ENCODE measurements around the gene SOX5. TPM values are rescaled to one million over a fixed set of nuclear protein-coding genes. Genes with fewer than 3 reads are reported as not detected.

Gene SOX5
- total and polyA plus RNA-seq, 9 donors, result 1.6 to 7.3 (median 2.5) TPM

DNA sequence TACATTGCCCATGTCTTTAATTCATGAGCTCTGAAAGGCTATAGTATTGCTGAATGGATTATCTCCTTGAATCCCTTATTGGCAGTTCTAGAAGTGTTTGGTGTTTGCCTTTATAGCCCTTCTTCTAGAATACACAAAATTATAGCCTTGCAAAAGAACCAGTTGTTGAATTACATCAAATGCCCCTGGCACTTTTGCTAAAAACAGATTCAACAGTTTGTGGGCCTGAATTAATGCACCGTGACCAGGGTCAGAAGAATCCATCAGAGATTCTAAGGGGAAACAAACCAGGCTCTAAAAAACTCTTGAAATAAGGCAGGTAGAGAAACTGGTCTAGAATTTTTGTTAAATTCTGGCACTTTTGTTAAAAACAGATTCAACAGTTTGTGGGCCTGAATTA, 197.8 kb downstream of the SOX5 start:
- Histone ChIP-seq H3K27ac (ENCODE audit: low read length) (no peak overlapping the region), H3K9me3 (replicated peaks; ENCODE audit: control insufficient read depth, low read depth, low read length) (no peaks in the 10 kb centered on the region), H3K36me3 (ENCODE audit: control insufficient read depth, insufficient read depth, low read length) (no peaks in the 10 kb centered on the region), H3K27me3 (ENCODE audit: control insufficient read depth, insufficient read depth, low read length) (no peaks in the 10 kb centered on the region), H3K4me1 (ENCODE audit: control insufficient read depth, insufficient read depth, low read length) (no peaks in the 10 kb centered on the region), H3K4me3 (ENCODE audit: low read length) (no peak overlapping the region)
- WGBS (ENCODE audit: insufficient coverage), result 78% methylated on average over 1 of the region's 1 CpG
- DNase-seq, result peak; percentile 32

DNA sequence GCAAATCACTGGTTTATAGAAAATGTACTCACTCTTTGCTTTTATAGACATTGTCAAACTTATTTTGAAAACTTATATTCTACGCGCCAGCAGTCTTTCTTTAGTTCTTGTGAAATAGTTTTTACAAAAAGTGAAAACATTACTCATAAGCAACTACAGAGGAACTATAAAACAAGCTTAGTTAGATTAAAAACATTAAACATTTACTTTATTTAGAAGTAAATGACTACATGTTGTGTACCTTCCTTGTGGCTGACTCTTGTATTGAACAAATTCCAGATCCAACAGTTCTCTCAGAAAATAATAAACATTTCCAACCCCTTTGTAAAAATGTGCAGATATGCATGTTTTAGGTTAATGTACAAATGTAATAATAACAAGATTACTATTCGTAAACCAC, 198.5 kb downstream of the SOX5 start:
- no peak for DNase-seq
- Histone ChIP-seq H3K27ac (ENCODE audit: low read length) (no peak overlapping the region), H3K36me3 (ENCODE audit: control insufficient read depth, insufficient read depth, low read length) (no peaks in the 10 kb centered on the region), H3K27me3 (ENCODE audit: control insufficient read depth, insufficient read depth, low read length) (no peaks in the 10 kb centered on the region), H3K9me3 (replicated peaks; ENCODE audit: control insufficient read depth, low read depth, low read length) (no peaks in the 10 kb centered on the region), H3K4me1 (ENCODE audit: control insufficient read depth, insufficient read depth, low read length) (no peaks in the 10 kb centered on the region), H3K4me3 (ENCODE audit: low read length) (no peak overlapping the region)
- WGBS (ENCODE audit: insufficient coverage), result no CpG with 5 or more reads among the region's 3 CpGs

DNA sequence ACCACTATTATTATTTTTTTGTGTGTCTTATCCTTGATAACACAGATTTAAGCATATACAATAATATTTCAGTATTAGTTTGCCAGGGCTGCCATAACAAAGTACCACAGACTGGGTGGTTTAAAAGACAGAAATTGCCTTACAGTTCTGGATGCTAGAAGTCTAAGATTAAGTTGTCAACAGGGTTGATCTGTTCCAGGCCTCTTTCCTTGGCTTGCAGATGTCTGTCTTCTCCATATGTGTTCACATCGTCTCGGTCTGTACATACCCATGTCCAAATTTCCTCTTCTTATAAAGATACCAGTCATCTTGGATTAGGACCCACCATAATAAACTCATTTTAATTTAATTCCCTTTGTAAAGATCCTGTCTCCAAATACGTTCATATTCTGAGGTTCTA, 204.8 kb downstream of the SOX5 start:
- no peak overlapping the region for H3K27ac ChIP-seq (ENCODE audit: low read length)
- H3K4me1 ChIP-seq (ENCODE audit: control insufficient read depth, insufficient read depth, low read length), result no peaks in the 10 kb centered on the region
- no peak for DNase-seq
- no peak overlapping the region for H3K4me3 ChIP-seq (ENCODE audit: low read length)
- H3K36me3 ChIP-seq (ENCODE audit: control insufficient read depth, insufficient read depth, low read length), result no peaks in the 10 kb centered on the region
- WGBS (ENCODE audit: insufficient coverage), result 19% methylated on average over 2 of the region's 3 CpGs
- H3K9me3 ChIP-seq (replicated peaks; ENCODE audit: control insufficient read depth, low read depth, low read length), result no peaks in the 10 kb centered on the region
- no peaks in the 10 kb centered on the region for H3K27me3 ChIP-seq (ENCODE audit: control insufficient read depth, insufficient read depth, low read length)

DNA sequence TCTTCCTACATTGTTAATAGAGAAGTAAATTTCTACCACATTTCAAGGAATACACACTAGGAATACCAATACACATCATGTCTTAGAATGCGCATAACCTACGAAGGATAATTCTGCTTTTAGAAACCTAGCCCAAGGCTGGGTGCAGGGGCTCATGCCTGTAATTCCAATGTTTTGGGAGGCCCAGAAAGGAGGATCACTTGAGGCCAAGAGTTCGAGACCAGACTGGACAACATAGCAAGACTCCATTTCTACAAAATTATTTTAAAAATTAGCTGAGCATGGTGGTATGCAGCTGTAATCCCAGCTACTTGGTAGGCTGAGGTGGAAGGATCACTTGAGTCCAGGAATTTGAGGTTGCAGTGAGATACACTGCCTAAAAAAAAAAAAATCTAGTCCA, 206.9 kb downstream of the SOX5 start:
- no peak overlapping the region for H3K27ac ChIP-seq (ENCODE audit: low read length)
- no peaks in the 10 kb centered on the region for H3K9me3 ChIP-seq (replicated peaks; ENCODE audit: control insufficient read depth, low read depth, low read length)
- DNase-seq, result no peak
- H3K4me1 ChIP-seq (ENCODE audit: control insufficient read depth, insufficient read depth, low read length), result no peaks in the 10 kb centered on the region
- H3K27me3 ChIP-seq (ENCODE audit: control insufficient read depth, insufficient read depth, low read length), result no peaks in the 10 kb centered on the region
- H3K36me3 ChIP-seq (ENCODE audit: control insufficient read depth, insufficient read depth, low read length), result no peaks in the 10 kb centered on the region
- WGBS (ENCODE audit: insufficient coverage), result no CpG with 5 or more reads among the region's 3 CpGs
- no peak overlapping the region for H3K4me3 ChIP-seq (ENCODE audit: low read length)

GRCh38 chr12:23731493-23731892, 218.0 kb downstream of the SOX5 start:
- no CpG with 5 or more reads among the region's 4 CpGs for WGBS (ENCODE audit: insufficient coverage)
- no peak overlapping the region for H3K4me3 ChIP-seq (ENCODE audit: low read length)
- H3K4me1 ChIP-seq (ENCODE audit: control insufficient read depth, insufficient read depth, low read length), result no peaks in the 10 kb centered on the region
- H3K27me3 ChIP-seq (ENCODE audit: control insufficient read depth, insufficient read depth, low read length), result no peaks in the 10 kb centered on the region
- DNase-seq, result no peak
- no peaks in the 10 kb centered on the region for H3K9me3 ChIP-seq (replicated peaks; ENCODE audit: control insufficient read depth, low read depth, low read length)
- no peak overlapping the region for H3K27ac ChIP-seq (ENCODE audit: low read length)
- H3K36me3 ChIP-seq (ENCODE audit: control insufficient read depth, insufficient read depth, low read length), result no peaks in the 10 kb centered on the region

DNA sequence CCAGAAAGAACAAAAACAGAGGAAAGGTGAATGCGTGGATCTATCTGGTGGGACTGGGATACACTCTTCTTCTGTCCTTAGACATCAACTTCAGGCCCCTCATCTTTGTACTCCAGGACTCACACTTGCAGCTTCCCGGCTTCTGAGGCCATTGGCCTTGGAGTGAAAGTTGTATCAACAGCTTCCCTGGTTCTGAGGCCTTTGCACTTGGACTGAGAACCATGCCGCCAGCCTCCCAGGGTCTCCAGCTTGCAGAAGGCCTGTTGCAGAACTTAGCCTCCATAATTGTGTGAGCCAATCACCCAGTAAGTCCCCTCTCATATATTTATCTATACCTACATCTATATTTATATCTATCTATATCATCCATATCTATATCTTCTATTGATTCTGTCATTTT, 218.4 kb downstream of the SOX5 start:
- Histone ChIP-seq H3K36me3 (ENCODE audit: control insufficient read depth, insufficient read depth, low read length) (no peaks in the 10 kb centered on the region), H3K4me3 (ENCODE audit: low read length) (no peak overlapping the region), H3K4me1 (ENCODE audit: control insufficient read depth, insufficient read depth, low read length) (no peaks in the 10 kb centered on the region), H3K27ac (ENCODE audit: low read length) (no peak overlapping the region), H3K9me3 (replicated peaks; ENCODE audit: control insufficient read depth, low read depth, low read length) (no peaks in the 10 kb centered on the region), H3K27me3 (ENCODE audit: control insufficient read depth, insufficient read depth, low read length) (no peaks in the 10 kb centered on the region)
- DNase-seq, result no peak
- WGBS (ENCODE audit: insufficient coverage), result 80% methylated on average over 1 of the region's 3 CpGs

- Histone ChIP-seq H3K27ac (ENCODE audit: low read length) (no peak overlapping the region), H3K4me1 (ENCODE audit: control insufficient read depth, insufficient read depth, low read length) (no peaks in the 10 kb centered on the region), H3K27me3 (ENCODE audit: control insufficient read depth, insufficient read depth, low read length) (no peaks in the 10 kb centered on the region), H3K36me3 (ENCODE audit: control insufficient read depth, insufficient read depth, low read length) (no peaks in the 10 kb centered on the region), H3K4me3 (ENCODE audit: low read length) (no peak overlapping the region), H3K9me3 (replicated peaks; ENCODE audit: control insufficient read depth, low read depth, low read length) (no peaks in the 10 kb centered on the region)
- no peak for DNase-seq
Observed at GRCh38 chr12:23729359-23729758, 220.1 kb downstream of the SOX5 start.

DNA sequence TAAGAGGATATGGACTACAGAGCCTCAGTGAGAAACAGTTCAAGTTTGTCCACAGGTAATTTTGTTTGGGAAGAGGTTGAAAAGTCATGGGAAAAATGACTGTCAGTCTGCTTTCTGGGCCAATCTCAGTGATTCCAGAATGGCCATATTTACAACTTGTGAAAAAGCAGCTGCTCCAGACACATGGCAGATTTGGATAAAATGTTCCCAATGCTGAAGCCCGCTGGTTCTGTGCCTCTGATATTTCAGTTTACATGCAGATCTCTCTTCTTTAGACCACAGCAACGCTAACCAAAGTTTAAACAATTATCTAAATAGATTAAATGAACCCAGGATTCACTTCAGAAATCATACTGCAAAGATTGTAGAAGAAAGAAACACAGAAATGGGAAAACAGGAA, 222.8 kb downstream of the SOX5 start:
- H3K27ac ChIP-seq (ENCODE audit: low read length), result no peak overlapping the region

GRCh38 chr12:23722655-23723054, 226.8 kb downstream of the SOX5 start:
- DNase-seq, result no peak
- Histone ChIP-seq H3K36me3 (ENCODE audit: control insufficient read depth, insufficient read depth, low read length) (no peaks in the 10 kb centered on the region), H3K4me3 (ENCODE audit: low read length) (no peak overlapping the region), H3K27me3 (ENCODE audit: control insufficient read depth, insufficient read depth, low read length) (no peaks in the 10 kb centered on the region), H3K4me1 (ENCODE audit: control insufficient read depth, insufficient read depth, low read length) (no peaks in the 10 kb centered on the region), H3K27ac (ENCODE audit: low read length) (no peak overlapping the region), H3K9me3 (replicated peaks; ENCODE audit: control insufficient read depth, low read depth, low read length) (no peaks in the 10 kb centered on the region)
- 75% methylated on average over 5 of the region's 7 CpGs for WGBS (ENCODE audit: insufficient coverage)

More for the DNA sequence above, 222.8 kb downstream of the SOX5 start:
- no peaks in the 10 kb centered on the region for H3K9me3 ChIP-seq (replicated peaks; ENCODE audit: control insufficient read depth, low read depth, low read length)
- H3K4me3 ChIP-seq (ENCODE audit: low read length), result no peak overlapping the region
- DNase-seq, result no peak
- H3K27me3 ChIP-seq (ENCODE audit: control insufficient read depth, insufficient read depth, low read length), result no peaks in the 10 kb centered on the region
- WGBS (ENCODE audit: insufficient coverage), result no CpG with 5 or more reads among the region's 2 CpGs
- H3K36me3 ChIP-seq (ENCODE audit: control insufficient read depth, insufficient read depth, low read length), result no peaks in the 10 kb centered on the region
- no peaks in the 10 kb centered on the region for H3K4me1 ChIP-seq (ENCODE audit: control insufficient read depth, insufficient read depth, low read length)

- no peaks in the 10 kb centered on the region for H3K27me3 ChIP-seq (ENCODE audit: control insufficient read depth, insufficient read depth, low read length)
- H3K9me3 ChIP-seq (replicated peaks; ENCODE audit: control insufficient read depth, low read depth, low read length), result no peaks in the 10 kb centered on the region
- H3K4me3 ChIP-seq (ENCODE audit: low read length), result no peak overlapping the region
- H3K27ac ChIP-seq (ENCODE audit: low read length), result no peak overlapping the region
- 94% methylated on average over 3 of the region's 8 CpGs for WGBS (ENCODE audit: insufficient coverage)
- no peaks in the 10 kb centered on the region for H3K36me3 ChIP-seq (ENCODE audit: control insufficient read depth, insufficient read depth, low read length)
- H3K4me1 ChIP-seq (ENCODE audit: control insufficient read depth, insufficient read depth, low read length), result no peaks in the 10 kb centered on the region
- DNase-seq, result no peak
Observed at GRCh38 chr12:23721268-23721667, 228.2 kb downstream of the SOX5 start.

DNA sequence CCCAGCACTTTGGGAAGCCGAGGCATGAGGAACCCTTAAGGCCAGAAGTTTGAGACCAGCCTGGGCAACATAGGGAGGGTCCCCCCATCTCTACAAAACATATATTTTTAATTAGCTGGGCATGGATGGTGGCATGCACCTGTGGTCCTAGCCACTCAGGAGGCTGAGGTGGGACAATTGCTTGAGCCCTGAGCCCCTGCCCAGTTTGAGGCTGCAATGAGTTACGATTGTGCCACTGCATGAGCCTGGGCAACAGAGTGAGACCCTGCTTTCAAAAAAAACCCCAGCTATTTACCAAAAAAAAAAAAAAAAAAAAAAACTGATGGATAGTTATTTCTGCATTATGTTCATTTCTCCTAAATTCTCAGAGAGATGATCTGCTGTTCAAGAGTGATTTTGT, 230.0 kb downstream of the SOX5 start:
- Histone ChIP-seq H3K4me3 (ENCODE audit: low read length) (no peak overlapping the region), H3K4me1 (ENCODE audit: control insufficient read depth, insufficient read depth, low read length) (no peaks in the 10 kb centered on the region), H3K9me3 (replicated peaks; ENCODE audit: control insufficient read depth, low read depth, low read length) (no peaks in the 10 kb centered on the region), H3K27ac (ENCODE audit: low read length) (no peak overlapping the region), H3K36me3 (ENCODE audit: control insufficient read depth, insufficient read depth, low read length) (no peaks in the 10 kb centered on the region), H3K27me3 (ENCODE audit: control insufficient read depth, insufficient read depth, low read length) (no peaks in the 10 kb centered on the region)
- no CpG with 5 or more reads among the region's 2 CpGs for WGBS (ENCODE audit: insufficient coverage)
- DNase-seq, result no peak

Measured in muscle of leg (tissue), 11 donors.